Suprapubic skin (tissue), 4 donors: ENCODE results near the gene KCNMB1.

ENCODE experiments used
- CTCF ChIP-seq, 2 donors: fragments of 200-600 bp in 1 of 2; fragments of 450-650 bp in 1 of 2; sonication (generic) in 1 of 2; IDR thresholded peaks; one replicate each; pipeline ENCODE4 v1.5.1; 2016 to 2019; ENCODE audit warnings: antibody characterized with exemption in 2 of 2, mild to moderate bottlenecking in 1 of 2, moderate library complexity in 1 of 2
- POLR2A ChIP-seq, 2 donors: fragments of 450-650 bp; IDR thresholded peaks; one replicate each; pipeline ENCODE4 v1.6.1; 2017; ENCODE audit warnings: antibody characterized with exemption in 2 of 2, mild to moderate bottlenecking in 2 of 2, moderate library complexity in 2 of 2
- POLR2AphosphoS5 ChIP-seq, 3 donors: sonication (generic); formaldehyde crosslinking; IDR thresholded peaks; one replicate each; pipeline ENCODE4 v1.6.1; 2017; ENCODE audit warnings: antibody characterized with exemption in 3 of 3

GRCh38 chr5:170404398-170404797, 15.2 kb upstream of the KCNMB1 start:
- no peak for TF ChIP-seq POLR2AphosphoS5 (IDR thresholded peaks at IDR 0.05)
- no peak for TF ChIP-seq CTCF (IDR thresholded peaks at IDR 0.05)
- no peak for TF ChIP-seq POLR2A (IDR thresholded peaks at IDR 0.05)
